ENCODE data around the gene NUP88.

The NUP88 gene

GRCh38 chr17:5354310-5354709, 65.2 kb downstream of the NUP88 start:
- DNase-seq, result no peak

DNA sequence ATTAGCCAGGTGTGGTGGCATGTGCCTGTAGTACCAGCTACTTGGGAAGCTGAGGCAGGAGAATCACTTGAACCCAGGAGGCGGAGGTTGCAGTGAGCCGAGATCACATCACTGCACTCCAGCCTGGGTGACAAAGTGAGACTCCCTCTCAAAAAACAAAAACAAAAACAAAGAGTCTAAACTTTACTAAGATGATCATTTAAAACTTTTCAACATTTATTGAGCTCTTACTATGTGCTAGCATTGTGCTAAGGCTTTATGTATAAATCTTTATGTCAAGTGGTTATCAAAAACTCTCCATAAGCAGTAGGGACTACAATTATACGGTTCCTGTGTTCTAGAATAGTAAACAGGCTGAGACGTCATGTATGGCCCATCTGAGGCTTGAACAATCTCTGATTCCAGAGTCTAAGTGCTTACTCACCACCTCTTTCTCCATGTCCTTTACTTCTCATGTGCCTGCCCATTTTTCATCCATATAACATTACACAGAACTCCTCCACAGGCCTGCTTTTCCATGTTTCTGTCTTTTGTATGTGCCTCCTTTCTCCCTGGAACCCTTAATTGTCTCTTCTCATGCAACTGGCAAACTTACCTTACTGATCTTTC, 66.7 kb downstream of the NUP88 start:
- DNase-seq, result no peak

- no peak for DNase-seq
Measured at GRCh38 chr17:5344914-5345313, 74.5 kb downstream of the NUP88 start.
